GM12891 (cell line): ENCODE data around the gene PACS2.

Source experiments
- DNase-seq: peaks from one replicate; pipeline ENCODE4 v3.0.0; 2011; ENCODE audit warnings: low spot score; ENCODE audit not compliant: insufficient read length
- FAIRE-seq: peaks from 2 replicates; lab custom pipeline; 2011; peaks lifted over from hg19 to GRCh38; lab: Jason Lieb, UNC
- PAX5 ChIP-seq: IDR thresholded peaks from 2 replicates; pipeline ENCODE4 v1.6.1; 2011; ENCODE audit warnings: low read length, moderate library complexity, mild to moderate bottlenecking; ENCODE audit not compliant: insufficient read depth, severe bottlenecking
- POLR2A ChIP-seq: IDR thresholded peaks from 2 replicates; pipeline ENCODE4 v1.6.1; 2011; ENCODE audit warnings: low read depth, low read length, control low read depth
- POLR2AphosphoS5 ChIP-seq: IDR thresholded peaks from 2 replicates; pipeline ENCODE4 v1.6.1; 2011; ENCODE audit warnings: low read depth, low read length, control low read depth
- POU2F2 ChIP-seq: IDR thresholded peaks from 2 replicates; pipeline ENCODE4 v1.6.1; 2011; ENCODE audit warnings: low read depth, mild to moderate bottlenecking, control low read depth, low read length, moderate library complexity
- SPI1 ChIP-seq: IDR thresholded peaks from 2 replicates; pipeline ENCODE4 v1.6.1; 2011; ENCODE audit warnings: low read depth, low read length, control low read depth
- TAF1 ChIP-seq: IDR thresholded peaks from 2 replicates; pipeline ENCODE4 v1.6.1; 2011; ENCODE audit warnings: low read depth, low read length, control low read depth

Gene PACS2

GRCh38 chr14:105346876-105347586 is 32.5 kb downstream of the PACS2 start:
- no peak for FAIRE-seq
- TF ChIP-seq TAF1: no peak
- no peak for TF ChIP-seq POLR2AphosphoS5
- TF ChIP-seq PAX5: no peak
- TF ChIP-seq SPI1: no peak
- TF ChIP-seq POU2F2: no peak
- TF ChIP-seq POLR2A: no peak
- DNase-seq: no peak

- DNase-seq: no peak
- TF ChIP-seq POLR2AphosphoS5 (no peak), POU2F2 (no peak), TAF1 (no peak), PAX5 (no peak), POLR2A (no peak), SPI1 (no peak)
- FAIRE-seq: no peak
These were observed 33.0 kb downstream of the PACS2 start for GRCh38 chr14:105347587-105347968.

- DNase-seq (no peak), FAIRE-seq (no peak)
- no peak for TF ChIP-seq POLR2AphosphoS5
- TF ChIP-seq PAX5: no peak
- no peak for TF ChIP-seq POU2F2
These were observed 33.8 kb downstream of the PACS2 start for GRCh38 chr14:105348169-105348944.

- FAIRE-seq: no peak
These were observed 34.6 kb downstream of the PACS2 start for GRCh38 chr14:105348945-105349699.

GRCh38 chr14:105349992-105350391 is 35.4 kb downstream of the PACS2 start:
- FAIRE-seq (no peak), DNase-seq (no peak)
- TF ChIP-seq POU2F2: no peak
- TF ChIP-seq PAX5: no peak
- TF ChIP-seq SPI1: no peak
- TF ChIP-seq POLR2AphosphoS5: no peak
- no peak for TF ChIP-seq POLR2A
- no peak for TF ChIP-seq TAF1

More at GRCh38 chr14:105348945-105349699, 34.6 kb downstream of the PACS2 start:
- DNase-seq: no peak
- no peak for TF ChIP-seq TAF1
- no peak for TF ChIP-seq POU2F2
- TF ChIP-seq SPI1: no peak

GRCh38 chr14:105350450-105351244 is 36.1 kb downstream of the PACS2 start:
- no peak for FAIRE-seq
- TF ChIP-seq POU2F2: no peak
- no peak for TF ChIP-seq TAF1
- TF ChIP-seq SPI1: no peak
- TF ChIP-seq PAX5: no peak
- TF ChIP-seq POLR2AphosphoS5: no peak
- TF ChIP-seq POLR2A: no peak
- DNase-seq: no peak

- no peak for TF ChIP-seq POLR2A
- no peak for FAIRE-seq
These were observed 36.9 kb downstream of the PACS2 start for GRCh38 chr14:105351410-105351809.

GRCh38 chr14:105351920-105352851 is 37.6 kb downstream of the PACS2 start:
- peak; percentile 98 for FAIRE-seq

More at GRCh38 chr14:105351410-105351809, 36.9 kb downstream of the PACS2 start:
- DNase-seq: no peak

GRCh38 chr14:105353136-105353535 is 38.6 kb downstream of the PACS2 start:
- no peak for TF ChIP-seq SPI1
- no peak for TF ChIP-seq POLR2A
- TF ChIP-seq PAX5: no peak
- TF ChIP-seq TAF1: no peak
- no peak for TF ChIP-seq POLR2AphosphoS5
- TF ChIP-seq POU2F2: no peak
- FAIRE-seq: no peak
- DNase-seq: no peak

More at GRCh38 chr14:105351920-105352851, 37.6 kb downstream of the PACS2 start:
- no peak for TF ChIP-seq POLR2AphosphoS5
- peak; percentile 93 for DNase-seq
